Loucy (cell line): ENCODE data around the gene LTK.

Experiments
- CTCF ChIP-seq: fragments of 200-600 bp; sonication (generic); conservative IDR thresholded peaks from 2 replicates; pipeline ENCODE4 v1.5.1; 2014; ENCODE audit warnings: mild to moderate bottlenecking, antibody characterized with exemption, low read length
- EZH2phosphoT487 ChIP-seq: fragments of 200-600 bp; IDR thresholded peaks from 2 replicates; pipeline ENCODE4 v1.6.1; 2018; ENCODE audit warnings: antibody characterized with exemption, mild to moderate bottlenecking, moderate library complexity, borderline replicate concordance

- TF ChIP-seq CTCF (no peak), EZH2phosphoT487 (no peak)
Observed at GRCh38 chr15:41521614-41522013, 8.0 kb upstream of the LTK start.
